ENCODE data around the gene ABCG4.
A peak's percentile ranks its signal among the peaks of the same experiment; 100 is the strongest.
"Not testable (repeated sequence)": the region's sequence is repeated elsewhere in the genome, so short reads cannot be mapped to it uniquely, and the experiment has no call there.

Gene ABCG4

DNA sequence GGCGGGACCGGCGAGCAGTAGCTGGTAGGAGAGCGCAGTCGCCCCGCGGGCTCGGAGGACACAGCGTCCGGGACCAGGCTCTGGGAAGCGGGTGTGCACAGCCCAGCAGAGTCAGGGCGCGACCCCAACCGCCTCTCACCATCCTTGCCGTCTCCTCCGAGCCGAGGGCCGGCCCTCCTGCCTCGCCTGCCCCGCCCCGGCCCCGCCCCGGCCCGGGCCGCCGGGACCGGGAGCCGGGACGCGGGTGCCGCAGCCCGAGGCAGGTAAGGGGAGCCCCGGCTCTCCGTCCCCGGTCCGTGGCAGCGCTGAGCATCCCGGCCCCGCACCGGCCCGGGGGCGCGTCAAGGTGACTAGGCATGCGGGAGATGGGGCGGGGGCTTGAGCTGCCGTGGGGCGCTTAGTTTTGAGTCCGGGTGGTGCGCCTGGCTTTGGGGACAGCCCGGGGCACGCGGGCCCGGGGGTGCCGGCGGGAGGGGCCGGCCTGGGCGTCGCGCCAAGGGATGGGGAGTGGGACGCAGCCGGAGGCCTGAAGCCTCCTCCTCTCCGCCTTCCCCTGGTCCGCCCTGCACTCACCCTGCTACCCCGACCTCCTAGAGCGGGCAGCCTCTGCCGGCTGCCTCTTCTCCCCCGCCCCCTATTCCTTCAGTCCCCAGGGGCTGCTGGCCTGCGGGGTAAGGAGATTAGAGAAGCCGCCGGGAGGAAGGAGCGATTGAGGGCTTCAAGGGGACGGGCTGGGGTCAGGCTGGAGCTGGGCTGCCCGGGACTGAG is at the start of gene ABCG4:
Gene ABCG4, plus strand, starts transcription at position 35 of the 768 bp plus-strand sequence. CDS start 914 bp downstream, outside the sequence.
- DNase-seq = peak; percentile 37

DNA sequence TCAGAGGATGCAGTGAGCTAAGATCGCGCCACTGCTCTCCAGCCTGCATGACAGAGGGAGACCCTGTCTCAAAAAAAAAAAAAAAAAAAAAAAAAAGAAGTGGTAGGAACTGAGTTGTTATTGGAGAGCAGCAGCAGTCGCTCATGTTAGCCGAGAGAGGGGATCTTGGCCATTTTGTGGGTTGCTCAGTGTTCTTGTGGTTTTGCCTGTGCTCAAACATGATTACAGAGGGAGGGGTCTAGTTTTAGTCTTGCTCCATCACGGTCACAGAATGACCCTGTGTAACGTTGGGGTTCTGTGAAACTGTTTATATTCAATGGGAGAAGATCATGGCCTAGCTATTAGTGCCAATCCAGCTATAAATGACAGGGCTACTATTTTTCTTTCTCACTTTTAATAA is 49.1 kb upstream of the ABCG4 start:
- no peak for DNase-seq

DNA sequence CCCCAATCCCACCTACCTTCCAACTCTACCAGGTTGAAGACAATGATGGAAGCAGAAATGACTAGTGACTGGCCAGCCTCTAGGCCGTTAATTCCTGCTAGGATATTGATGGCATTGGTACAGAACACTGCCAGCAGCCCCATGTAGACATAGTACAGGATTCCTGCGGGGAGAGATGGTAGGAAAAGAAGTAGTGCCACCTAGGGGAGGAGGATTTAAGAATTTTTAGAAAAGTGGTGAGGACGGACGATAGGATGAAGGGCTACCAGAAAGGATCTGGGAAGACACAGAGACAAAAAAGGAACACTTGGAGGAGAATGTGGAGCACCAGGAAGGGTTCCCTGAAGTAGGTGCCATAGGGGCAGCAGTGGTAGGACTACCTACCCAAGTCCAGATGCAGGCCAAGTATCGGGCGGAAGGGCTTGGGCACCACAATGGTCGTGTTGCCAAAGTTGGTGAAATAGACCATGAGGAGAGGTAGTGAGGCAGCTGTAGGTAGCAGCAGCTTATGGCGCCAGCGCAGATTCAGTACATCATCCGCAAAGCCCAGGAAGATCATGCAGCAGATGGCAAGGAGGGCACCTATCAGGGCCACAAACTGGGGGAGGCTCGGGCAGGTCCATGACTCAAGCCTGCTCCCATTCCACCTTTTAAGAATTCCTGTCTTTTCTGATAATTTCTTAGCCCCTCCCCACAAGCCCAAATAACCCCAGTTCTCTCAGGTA is 48.4 kb upstream of the ABCG4 start:
- peak; percentile 15 for DNase-seq

DNA sequence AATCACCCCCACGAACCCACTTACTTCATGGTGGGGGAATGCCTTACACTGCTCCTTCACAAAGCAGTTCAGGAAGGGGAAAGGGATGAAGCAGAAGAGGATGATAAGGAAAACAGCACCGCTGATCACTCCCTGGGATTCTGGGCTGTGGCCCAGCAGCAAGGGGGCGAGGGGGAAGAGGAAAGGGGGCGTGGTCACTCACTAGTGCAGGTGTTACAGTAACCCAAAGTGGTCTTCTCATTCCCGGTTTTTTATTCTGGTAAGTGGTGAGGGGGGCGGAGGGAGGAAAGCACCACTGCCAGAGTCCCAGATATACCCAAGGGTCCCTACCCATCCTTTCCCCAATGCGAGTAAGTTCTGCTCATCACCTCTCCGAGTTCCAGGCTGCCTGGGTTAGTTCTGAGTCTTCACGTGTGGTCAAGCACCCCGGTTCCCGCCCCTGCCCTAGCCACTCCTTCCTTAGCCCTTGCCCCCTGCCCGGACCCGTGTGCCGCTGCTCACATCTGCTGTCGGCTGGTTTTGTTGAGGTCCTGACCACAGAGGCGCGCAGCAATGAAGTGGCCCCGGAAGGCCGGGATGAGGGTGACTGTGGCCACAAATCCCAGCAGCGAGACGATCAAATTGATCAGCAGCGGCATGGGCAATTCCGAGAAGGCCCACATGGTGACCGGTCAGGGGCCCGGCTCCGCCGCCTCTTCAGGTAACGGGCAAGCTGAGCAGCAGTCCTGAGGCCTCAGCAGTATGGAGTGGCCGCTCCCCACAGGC is 47.7 kb upstream of the ABCG4 start:
- DNase-seq = peak; percentile 35

DNA sequence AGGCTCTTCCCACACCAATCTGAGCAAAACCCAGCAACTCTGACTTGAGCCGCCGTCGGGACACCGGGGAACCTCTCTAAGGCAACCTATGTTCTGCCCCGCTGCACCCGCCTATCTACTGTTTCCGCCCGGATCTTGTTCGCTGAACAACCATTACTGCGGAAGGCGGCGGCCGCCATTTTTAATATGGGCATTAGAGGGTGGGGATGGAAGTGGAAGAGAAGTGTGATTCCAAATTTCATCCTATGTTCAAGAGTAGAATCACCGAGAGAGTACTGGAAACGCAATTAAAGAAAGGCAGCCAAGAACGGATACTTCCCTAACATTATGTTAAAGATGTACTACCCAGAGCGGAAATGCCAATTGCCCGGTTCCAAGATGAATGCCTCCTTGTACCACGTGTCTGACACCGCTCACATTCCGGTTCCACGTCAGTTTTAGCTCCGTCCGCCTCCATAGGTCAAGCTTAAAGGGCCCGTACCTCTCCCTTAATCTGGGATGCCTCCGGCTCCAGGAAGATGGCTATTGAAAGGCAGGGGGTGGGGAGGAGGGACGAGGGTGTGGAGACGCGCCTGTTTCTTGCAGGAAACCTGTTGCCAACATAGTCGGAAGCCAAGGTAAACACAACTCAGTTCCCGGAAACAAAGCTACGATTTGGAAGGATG is 47.0 kb upstream of the ABCG4 start, which contains the start of gene DPAGT1:
Gene DPAGT1, minus strand, starts transcription at position 95 of the 665 bp plus-strand sequence. CDS start 198 bp downstream, outside the sequence.
- peak; percentile 99 for DNase-seq

DNA sequence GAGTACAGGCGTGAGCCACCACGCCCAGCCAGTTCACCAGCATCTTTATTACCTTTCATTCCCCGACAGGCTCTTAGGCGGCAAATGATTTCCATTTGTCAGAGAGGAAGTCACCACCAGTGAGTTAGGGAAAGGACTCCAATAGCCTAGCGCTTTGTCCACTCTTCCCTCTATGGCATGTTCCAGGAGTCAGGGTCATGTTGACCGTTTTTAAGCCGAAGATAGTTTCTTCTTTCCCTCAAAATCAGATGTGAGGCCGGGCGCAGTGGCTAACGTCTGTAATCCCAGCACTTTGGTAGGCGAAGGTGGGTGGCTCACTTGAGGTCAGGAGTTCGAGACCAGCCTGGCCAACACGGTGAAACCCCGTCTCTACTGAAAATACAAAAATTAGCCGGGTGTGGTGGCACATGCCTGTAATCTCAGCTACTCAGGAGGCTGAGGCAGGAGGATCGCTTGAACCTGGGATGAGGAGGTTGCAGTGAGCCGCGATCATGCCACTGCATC is 45.6 kb upstream of the ABCG4 start:
- DNase-seq = not testable (repeated sequence)

DNA sequence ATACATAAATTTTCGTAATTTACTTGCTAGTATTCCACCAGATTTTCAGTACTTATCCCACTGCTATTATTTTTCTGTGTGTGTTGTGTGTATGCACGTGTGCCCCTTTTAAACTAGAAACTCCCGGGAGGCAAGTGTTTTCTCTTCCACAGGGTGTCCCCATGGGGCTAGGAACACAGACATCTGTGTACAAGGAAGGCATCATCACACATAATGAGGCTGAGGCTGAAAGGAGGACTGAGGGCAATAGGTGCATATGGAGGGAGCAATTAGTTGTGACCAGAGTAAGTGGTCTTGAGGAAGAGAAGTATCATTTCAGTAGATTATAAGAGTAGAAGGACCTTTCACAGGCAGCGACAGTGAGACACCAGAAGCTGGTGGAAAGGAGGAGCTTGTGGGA is 45.1 kb upstream of the ABCG4 start:
- peak; percentile 72 for DNase-seq

DNA sequence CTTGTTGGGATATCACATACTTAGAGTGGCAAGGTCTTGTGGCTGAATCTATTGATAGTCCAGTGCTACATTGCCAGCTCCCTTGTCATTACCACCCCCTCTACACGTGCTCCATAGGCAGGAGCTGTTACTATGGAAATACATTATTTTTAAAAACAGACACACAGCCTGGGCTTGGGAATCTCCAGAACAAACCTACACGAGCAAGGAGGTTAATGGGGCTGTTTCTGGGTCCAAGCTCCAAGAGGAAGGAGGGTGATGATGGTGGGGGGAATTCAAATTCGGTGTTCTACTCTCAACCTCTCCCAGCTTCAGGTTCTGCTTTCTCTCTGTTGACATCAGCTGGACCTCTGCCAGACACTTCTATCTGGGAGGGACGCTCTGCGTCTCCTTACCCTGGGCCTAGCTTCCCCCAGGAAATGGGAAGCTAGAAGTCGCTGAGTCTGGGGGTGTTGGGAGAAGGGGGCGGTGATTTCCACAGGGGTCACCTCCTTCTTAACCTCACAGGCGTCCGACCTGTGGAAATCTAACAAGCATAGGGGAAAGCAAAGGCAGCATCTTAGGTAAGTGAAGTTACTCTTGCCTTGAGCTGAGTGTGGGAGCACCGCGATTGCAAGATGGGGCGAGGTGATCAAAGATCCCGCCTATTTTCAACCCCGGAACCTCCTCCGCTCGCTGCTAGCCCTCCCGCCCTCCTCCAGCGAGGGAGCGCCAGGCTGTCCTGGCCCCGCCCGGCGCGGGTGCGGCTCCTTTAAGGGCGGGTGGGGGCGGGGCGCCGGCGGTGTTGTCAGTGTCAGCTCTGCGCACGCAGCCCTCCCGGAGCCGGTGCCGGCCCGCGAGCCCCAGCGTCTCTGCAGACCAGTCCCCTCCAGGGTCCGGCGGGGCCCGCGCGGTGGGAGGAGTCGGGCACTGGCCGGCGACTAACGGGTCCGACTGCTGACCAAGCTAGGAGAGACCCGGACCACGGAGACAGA is 42.0 kb upstream of the ABCG4 start, which contains the start of gene C2CD2L:
Gene C2CD2L, plus strand, starts transcription at position 781 of the 974 bp plus-strand sequence. CDS start 398 bp downstream, outside the sequence.
- DNase-seq = peak; percentile 88

DNA sequence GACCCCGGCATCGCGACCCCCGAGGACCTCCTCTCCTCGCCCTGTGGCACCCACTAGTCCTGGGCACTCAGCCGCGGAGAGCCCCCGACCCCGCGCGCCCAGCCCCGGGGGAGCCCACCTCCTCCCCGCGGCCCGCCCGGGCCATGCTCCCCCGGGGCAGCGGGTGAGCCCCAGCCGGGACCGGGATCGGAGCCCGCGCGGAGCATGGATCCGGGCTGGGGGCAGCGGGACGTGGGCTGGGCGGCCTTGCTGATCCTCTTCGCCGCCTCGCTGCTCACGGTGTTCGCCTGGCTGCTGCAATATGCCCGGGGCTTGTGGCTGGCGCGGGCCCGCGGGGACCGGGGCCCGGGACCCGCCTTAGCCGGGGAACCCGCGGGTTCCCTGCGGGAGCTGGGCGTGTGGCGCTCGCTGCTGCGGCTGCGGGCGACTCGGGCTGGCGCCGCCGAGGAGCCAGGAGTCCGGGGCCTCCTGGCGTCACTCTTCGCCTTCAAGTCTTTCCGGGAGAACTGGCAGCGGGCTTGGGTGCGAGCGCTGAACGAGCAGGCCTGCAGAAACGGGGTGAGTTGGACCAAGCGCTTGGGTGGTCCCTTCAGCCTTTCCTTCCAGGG is 41.2 kb upstream of the ABCG4 start:
- DNase-seq = no peak

DNA sequence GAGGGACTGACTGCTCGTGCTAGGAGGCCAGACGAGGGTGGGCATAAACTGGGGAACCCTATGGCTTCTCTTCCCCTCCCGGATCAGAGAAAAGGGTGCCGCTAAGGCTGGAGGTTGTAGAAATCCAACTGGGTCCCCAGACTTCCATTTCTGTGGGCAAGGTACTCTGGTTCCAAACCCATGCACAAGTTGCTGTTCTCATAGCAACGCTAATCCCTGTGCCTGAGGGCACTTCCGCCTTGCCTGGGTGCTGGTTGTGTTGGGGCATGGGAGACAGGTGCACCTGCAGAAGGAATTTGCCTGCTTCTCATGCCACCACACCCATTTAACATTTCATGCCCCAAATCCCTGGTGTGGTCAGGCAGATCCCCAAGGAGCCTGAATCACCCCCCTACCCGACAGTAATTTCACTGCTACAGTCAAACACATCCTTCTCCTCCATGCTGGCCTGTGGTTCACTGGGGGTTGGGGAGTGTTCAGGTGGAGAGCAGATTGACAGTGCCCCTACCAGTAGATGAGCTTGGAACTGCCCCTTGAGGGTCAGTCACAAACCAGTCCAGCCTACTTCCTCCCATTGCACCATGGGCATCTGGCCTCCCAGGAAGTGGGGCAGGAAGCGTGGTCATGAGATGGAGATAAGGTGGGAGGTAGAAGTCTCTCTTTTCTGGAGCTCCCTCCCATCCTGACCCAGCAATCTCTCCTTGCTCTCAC is 40.6 kb upstream of the ABCG4 start:
- DNase-seq = peak; percentile 85

DNA sequence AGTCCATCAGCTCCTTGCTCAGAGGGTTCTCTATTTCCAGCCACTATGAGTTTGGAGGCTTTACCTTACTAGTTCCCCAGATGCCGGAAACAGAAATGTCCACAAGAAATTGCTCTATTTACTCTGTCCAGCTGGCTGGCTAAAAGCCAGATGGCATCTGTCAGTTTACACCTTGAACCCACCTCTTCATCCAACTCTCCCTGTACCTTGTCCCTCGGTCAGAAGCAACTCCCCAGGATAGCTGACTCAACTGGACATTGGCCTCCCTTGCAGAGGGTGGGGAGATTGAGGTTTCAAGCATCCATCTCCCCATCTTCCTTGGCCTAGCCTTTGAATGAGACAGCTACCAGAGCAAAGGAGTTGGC is 40.0 kb upstream of the ABCG4 start:
- no peak for DNase-seq

DNA sequence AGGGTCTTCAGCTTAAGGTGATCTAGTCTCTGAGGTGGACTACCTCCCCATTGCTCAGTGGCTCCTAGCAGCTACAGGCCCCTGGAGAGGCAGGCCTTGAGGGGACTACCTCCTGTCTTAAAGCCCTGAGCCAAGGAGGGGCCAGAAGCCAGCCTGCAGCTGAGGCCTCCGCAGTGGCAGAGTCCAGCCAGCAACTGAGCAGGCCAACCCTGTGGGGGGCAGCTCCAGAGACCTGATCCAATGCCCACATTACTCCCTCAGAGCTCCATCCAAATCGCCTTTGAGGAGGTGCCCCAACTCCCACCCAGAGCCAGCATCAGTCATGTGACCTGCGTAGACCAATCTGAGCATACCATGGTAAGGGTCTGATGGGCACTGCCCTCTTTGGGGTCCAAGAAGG is 39.0 kb upstream of the ABCG4 start:
- DNase-seq = no peak

DNA sequence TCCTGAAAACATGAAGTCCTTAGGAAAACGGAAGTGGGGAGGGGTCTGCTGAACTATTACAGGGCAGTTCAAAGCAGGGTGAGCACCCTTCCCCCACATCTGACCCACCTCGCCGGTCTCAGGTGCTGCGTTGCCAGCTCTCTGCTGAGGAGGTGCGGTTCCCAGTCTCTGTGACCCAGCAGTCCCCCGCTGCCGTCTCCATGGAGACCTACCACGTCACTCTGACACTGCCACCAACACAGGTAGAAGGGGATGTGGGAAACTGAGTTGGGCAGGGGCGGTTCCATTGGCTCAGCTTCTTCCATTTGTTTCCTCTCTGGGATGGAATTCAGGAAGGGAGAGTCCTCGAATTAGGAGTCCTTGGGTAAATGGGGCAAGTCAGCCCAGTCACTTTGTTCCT is 38.4 kb upstream of the ABCG4 start:
- no peak for DNase-seq

DNA sequence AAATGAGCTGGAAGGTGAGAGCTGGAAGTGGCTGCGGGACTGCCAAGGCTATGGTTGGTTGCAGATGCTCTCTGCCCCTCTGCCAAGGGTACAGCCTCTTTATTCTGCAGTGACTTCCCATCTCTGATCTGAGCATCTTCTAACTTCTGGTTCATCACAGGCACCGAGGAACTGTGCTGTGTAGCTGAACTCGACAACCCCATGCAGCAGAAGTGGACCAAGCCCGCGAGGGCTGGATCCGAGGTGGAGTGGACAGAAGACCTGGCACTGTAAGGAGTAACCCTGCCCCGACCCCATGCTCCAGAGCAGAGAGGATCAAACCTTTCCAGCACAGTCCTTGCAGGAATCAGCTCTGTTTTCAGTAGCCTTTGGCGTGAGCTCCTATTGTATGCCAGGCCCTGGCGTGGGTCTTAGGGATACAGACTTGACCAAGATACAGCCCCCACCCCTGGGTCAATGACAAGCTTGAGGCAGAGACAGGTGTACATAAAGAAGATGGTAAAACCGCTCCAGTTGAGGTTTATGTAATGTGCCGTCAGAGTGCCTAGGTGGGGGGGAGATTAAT is 37.4 kb upstream of the ABCG4 start:
- no peak for DNase-seq

DNA sequence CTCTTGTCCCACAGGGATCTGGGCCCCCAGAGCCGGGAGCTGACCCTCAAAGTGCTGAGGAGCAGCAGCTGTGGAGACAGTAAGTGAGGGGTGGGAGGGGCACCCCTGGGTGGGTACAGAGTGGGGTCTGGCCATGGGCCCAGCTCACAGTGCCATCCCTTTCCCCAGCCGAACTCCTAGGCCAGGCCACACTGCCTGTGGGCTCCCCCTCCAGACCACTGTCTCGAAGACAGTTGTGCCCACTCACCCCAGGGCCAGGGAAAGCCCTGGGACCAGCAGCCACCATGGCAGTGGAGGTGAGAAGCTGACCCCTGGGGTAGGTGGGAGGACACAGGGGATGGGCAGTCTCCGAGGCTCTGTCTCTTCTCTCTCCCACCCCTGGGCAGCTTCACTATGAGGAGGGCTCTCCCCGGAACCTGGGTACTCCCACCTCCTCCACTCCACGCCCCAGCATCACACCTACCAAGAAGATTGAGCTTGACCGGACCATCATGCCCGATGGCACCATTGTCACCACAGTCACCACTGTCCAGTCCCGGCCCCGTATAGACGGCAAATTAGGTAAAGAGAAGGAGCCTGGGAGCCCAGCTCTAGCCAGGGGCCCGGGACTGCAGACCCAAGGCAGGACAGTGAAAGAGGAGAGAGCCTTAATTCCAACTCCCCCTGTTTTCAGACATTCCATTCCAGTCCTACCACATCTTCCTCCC is 36.4 kb upstream of the ABCG4 start:
- DNase-seq = no peak

DNA sequence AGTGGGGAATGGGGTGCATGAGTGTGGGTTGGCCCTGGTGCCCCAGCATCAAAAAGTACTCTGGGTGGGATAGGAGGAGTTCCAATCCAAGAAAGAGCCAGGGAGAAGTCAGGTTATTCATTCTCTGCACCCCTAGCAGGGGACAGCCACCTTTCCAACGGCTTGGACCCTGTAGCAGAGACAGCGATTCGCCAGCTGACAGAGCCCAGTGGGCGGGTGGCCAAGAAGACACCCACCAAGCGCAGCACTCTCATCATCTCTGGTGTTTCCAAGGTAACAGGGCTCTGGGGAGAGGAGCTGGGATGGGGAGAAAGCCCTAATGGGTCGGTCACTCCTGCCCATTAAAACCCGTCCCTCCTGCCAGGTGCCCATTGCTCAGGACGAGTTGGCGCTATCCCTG is 35.1 kb upstream of the ABCG4 start:
- DNase-seq = no peak

DNA sequence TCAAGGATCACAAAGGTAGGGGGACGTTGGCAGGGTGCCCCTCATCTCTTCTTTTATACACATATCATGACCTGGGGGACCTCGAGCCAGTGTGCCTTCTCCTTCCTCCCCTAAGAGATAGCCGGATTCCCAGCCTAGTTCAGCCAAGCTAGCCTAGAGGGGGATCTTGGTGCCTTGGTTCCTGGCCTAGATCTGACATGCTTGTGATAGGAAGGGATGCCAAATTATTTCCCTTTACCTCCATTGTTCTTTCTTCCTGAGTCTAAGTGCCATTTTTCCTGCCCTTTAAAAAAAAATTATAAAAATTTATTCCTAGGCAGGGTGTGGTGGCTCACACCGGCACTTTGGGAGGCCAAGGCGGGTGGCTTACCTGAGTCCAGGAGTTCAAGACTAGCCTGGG is 34.5 kb upstream of the ABCG4 start:
- no peak for DNase-seq

DNA sequence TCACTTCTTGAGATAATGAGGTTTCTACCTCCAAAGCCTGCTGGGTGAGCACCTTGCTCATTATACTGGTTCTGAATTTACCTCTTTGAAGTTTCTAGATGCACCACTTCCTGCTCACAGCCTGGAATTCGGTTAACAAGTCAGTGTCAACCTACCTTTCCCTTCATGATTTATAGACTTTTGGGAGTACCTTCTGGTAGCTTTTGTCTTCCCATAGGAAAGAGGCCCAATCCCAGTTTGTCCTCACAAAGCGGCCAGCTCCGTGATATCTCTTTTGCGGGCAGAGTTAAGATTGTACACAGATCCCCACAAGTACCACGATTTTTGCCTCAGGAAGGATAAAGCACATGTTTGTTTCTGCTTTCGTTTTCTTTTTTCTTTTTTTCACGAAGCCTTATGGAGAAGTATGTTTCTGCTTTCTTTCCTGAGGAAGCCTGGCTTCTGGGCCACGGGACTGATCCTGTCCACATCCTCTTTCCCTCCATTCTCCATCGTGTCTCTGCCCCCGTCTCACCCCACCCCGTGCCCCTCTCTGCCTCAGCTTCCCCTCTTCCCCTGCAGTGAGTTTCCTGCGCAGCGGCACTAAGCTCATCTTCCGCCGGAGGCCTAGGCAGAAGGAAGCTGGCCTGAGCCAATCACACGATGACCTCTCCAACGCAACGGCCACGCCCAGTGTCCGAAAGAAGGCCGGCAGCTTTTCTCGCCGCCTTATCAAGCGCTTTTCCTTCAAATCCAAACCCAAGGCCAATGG is 33.2 kb upstream of the ABCG4 start:
- no peak for DNase-seq

DNA sequence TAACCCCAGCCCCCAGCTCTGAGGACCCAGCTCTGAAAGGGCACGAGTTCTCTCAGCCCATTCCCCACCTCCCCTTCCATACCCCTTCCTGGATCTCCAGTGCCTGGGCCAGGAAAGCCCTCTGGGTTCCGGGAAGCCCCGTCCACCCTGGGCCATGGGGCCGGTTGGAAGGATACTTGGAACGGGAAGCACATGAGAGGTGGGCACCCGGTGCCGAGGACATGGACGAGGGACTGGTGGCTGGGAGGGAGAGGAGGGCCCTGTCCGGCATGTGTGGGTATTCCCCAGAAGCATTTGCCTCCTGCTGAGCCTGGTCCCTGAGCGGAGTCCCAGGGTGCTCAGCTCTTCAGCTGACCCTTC is 32.6 kb upstream of the ABCG4 start:
- no peak for DNase-seq
